ENCODE measurements around the gene DUSP8. TPM values are rescaled to one million over a fixed set of nuclear protein-coding genes. Genes with fewer than 3 reads are reported as not detected.
"Not testable (repeated sequence)": the region's sequence is repeated elsewhere in the genome, so short reads cannot be mapped to it uniquely, and the experiment has no call there.

Gene DUSP8
- total RNA-seq, 2 donors from 2014 or later, result 4.7 to 7.0 TPM

GRCh38 chr11:1604711-1605110 lies 32.6 kb upstream of the DUSP8 start:
- Mint-ChIP-seq H3K9me3 (peaks cover 14% of the 10 kb centered on the region), H3K4me3 (no peak overlapping the region), H3K4me1 (peaks cover 9% of the 10 kb centered on the region), H3K36me3 (ENCODE audit: low read depth) (peaks cover 2% of the 10 kb centered on the region), H3K27me3 (ENCODE audit: insufficient read depth) (peaks cover 23% of the 10 kb centered on the region), H3K27ac (no peak overlapping the region)
- H3K9me3 ChIP-seq (ENCODE audit: control insufficient read depth, low read length), result no peaks in the 10 kb centered on the region
- no peak for TF ChIP-seq CTCF (conservative IDR thresholded peaks at IDR 0.05)
- no peaks in the 10 kb centered on the region for H3K4me1 ChIP-seq (ENCODE audit: control insufficient read depth, insufficient read depth, low read length)
- no peak for DNase-seq
- no peak overlapping the region for H3K4me3 ChIP-seq (ENCODE audit: low read length)
- no peak overlapping the region for H3K9ac ChIP-seq (ENCODE audit: extremely low read depth, low read length, poor library complexity, severe bottlenecking)
- no peak overlapping the region for H3K27ac ChIP-seq (ENCODE audit: low read depth, low read length)
- 86 to 91% methylated on average over 5 to 7 of the region's 7 CpGs for WGBS, 2 experiments (ENCODE audit: insufficient coverage in 1 of 2, insufficient read length in 1 of 2)
- no peaks in the 10 kb centered on the region for H3K27me3 ChIP-seq (ENCODE audit: control insufficient read depth, insufficient read depth, low read length, poor library complexity, severe bottlenecking)
- H3K36me3 ChIP-seq (ENCODE audit: control insufficient read depth, insufficient read depth, low read length), result no peaks in the 10 kb centered on the region

GRCh38 chr11:1604181-1604580 lies 32.1 kb upstream of the DUSP8 start:
- H3K4me1 ChIP-seq (ENCODE audit: control insufficient read depth, insufficient read depth, low read length), result no peaks in the 10 kb centered on the region
- no peak for TF ChIP-seq CTCF (conservative IDR thresholded peaks at IDR 0.05)
- Mint-ChIP-seq H3K4me3 (no peak overlapping the region), H3K27ac (no peak overlapping the region), H3K27me3 (ENCODE audit: insufficient read depth) (peaks cover 27% of the 10 kb centered on the region), H3K4me1 (peaks cover 9% of the 10 kb centered on the region), H3K9me3 (peaks cover 16% of the 10 kb centered on the region), H3K36me3 (ENCODE audit: low read depth) (peaks cover 2% of the 10 kb centered on the region)
- H3K9me3 ChIP-seq (ENCODE audit: control insufficient read depth, low read length), result no peaks in the 10 kb centered on the region
- no peaks in the 10 kb centered on the region for H3K36me3 ChIP-seq (ENCODE audit: control insufficient read depth, insufficient read depth, low read length)
- H3K9ac ChIP-seq (ENCODE audit: extremely low read depth, low read length, poor library complexity, severe bottlenecking), result no peak overlapping the region
- no peak for DNase-seq
- H3K27me3 ChIP-seq (ENCODE audit: control insufficient read depth, insufficient read depth, low read length, poor library complexity, severe bottlenecking), result no peaks in the 10 kb centered on the region
- no peak overlapping the region for H3K4me3 ChIP-seq (ENCODE audit: low read length)
- H3K27ac ChIP-seq (ENCODE audit: low read depth, low read length), result no peak overlapping the region
- WGBS, 2 experiments (ENCODE audit: insufficient coverage in 1 of 2, insufficient read length in 1 of 2), result 88 to 96% methylated on average over 10 to 11 of the region's 11 CpGs

- Histone ChIP-seq H3K9me3 (ENCODE audit: control insufficient read depth, low read length) (no peaks in the 10 kb centered on the region), H3K4me1 (ENCODE audit: control insufficient read depth, insufficient read depth, low read length) (no peaks in the 10 kb centered on the region), H3K27ac (ENCODE audit: low read depth, low read length) (no peak overlapping the region), H3K4me3 (ENCODE audit: low read length) (no peak overlapping the region), H3K9ac (ENCODE audit: extremely low read depth, low read length, poor library complexity, severe bottlenecking) (no peak overlapping the region), H3K27me3 (ENCODE audit: control insufficient read depth, insufficient read depth, low read length, poor library complexity, severe bottlenecking) (no peaks in the 10 kb centered on the region), H3K36me3 (ENCODE audit: control insufficient read depth, insufficient read depth, low read length) (no peaks in the 10 kb centered on the region)
- WGBS, 2 experiments (ENCODE audit: insufficient coverage in 1 of 2, insufficient read length in 1 of 2), result 84 to 100% methylated on average over 1 of the region's 1 CpG
- H3K4me3 Mint-ChIP-seq, result no peak overlapping the region
- peaks cover 9% of the 10 kb centered on the region for H3K4me1 Mint-ChIP-seq
- H3K27me3 Mint-ChIP-seq (ENCODE audit: insufficient read depth), result peaks cover 27% of the 10 kb centered on the region
- no peak for TF ChIP-seq CTCF (conservative IDR thresholded peaks at IDR 0.05)
- no peak for DNase-seq
- peaks cover 2% of the 10 kb centered on the region for H3K36me3 Mint-ChIP-seq (ENCODE audit: low read depth)
- H3K9me3 Mint-ChIP-seq, result peaks cover 16% of the 10 kb centered on the region
- H3K27ac Mint-ChIP-seq, result no peak overlapping the region
These were observed 31.6 kb upstream of the DUSP8 start for GRCh38 chr11:1603629-1604028.

- H3K36me3 Mint-ChIP-seq (ENCODE audit: low read depth); H3K4me3 ChIP-seq (ENCODE audit: low read length); H3K4me1 ChIP-seq (ENCODE audit: control insufficient read depth, insufficient read depth, low read length); H3K9me3 ChIP-seq (ENCODE audit: control insufficient read depth, low read length); H3K27ac ChIP-seq (ENCODE audit: low read depth, low read length); H3K9ac ChIP-seq (ENCODE audit: extremely low read depth, low read length, poor library complexity, severe bottlenecking); H3K4me3 Mint-ChIP-seq; DNase-seq; H3K27me3 ChIP-seq (ENCODE audit: control insufficient read depth, insufficient read depth, low read length, poor library complexity, severe bottlenecking); H3K4me1 Mint-ChIP-seq; H3K36me3 ChIP-seq (ENCODE audit: control insufficient read depth, insufficient read depth, low read length); H3K27ac Mint-ChIP-seq: not testable (repeated sequence)
- Mint-ChIP-seq H3K27me3 (ENCODE audit: insufficient read depth) (peaks cover 30% of the 10 kb centered on the region), H3K9me3 (peaks cover 16% of the 10 kb centered on the region)
- 81 to 100% methylated on average over 1 to 2 of the region's 3 CpGs for WGBS, 2 experiments (ENCODE audit: insufficient coverage in 1 of 2, insufficient read length in 1 of 2)
These were observed 29.6 kb upstream of the DUSP8 start for GRCh38 chr11:1601663-1602062.
